ENCODE results near the gene CKMT1A. TPM values are rescaled to one million over a fixed set of nuclear protein-coding genes. Genes with fewer than 3 reads are reported as not detected.
A peak's percentile ranks its signal among the peaks of the same experiment; 100 is the strongest.
"Not testable (repeated sequence)": the region's sequence is repeated elsewhere in the genome, so short reads cannot be mapped to it uniquely, and the experiment has no call there.

The CKMT1A gene
- total RNA-seq, 1 donor from 2014 or later: 9.4 TPM

- TF ChIP-seq CTCF (IDR thresholded peaks at IDR 0.05; ENCODE audit: unreplicated experiment): no peak
- no peak overlapping the region for H3K4me3 Mint-ChIP-seq (ENCODE audit: unreplicated experiment)
- H3K36me3 Mint-ChIP-seq (ENCODE audit: low read depth, unreplicated experiment): no peaks in the 10 kb centered on the region
- H3K9me3 Mint-ChIP-seq (ENCODE audit: unreplicated experiment): no peaks in the 10 kb centered on the region
- no peaks in the 10 kb centered on the region for H3K4me1 Mint-ChIP-seq (ENCODE audit: unreplicated experiment)
- DNase-seq (ENCODE audit: low spot score): no peak
- H3K27ac Mint-ChIP-seq (ENCODE audit: unreplicated experiment): no peak overlapping the region
- H3K27me3 Mint-ChIP-seq (ENCODE audit: unreplicated experiment): peaks cover 2% of the 10 kb centered on the region
Observed at GRCh38 chr15:43735416-43735815, 41.8 kb downstream of the CKMT1A start.

GRCh38 chr15:43746245-43746902 lies 52.7 kb downstream of the CKMT1A start, which contains the start of gene PDIA3:
PDIA3 (plus strand) TSS chr15:43746438; CDS start chr15:43746540, 102 bp downstream.
- peak within 1 kb of the TSS; percentile 99 for H3K4me3 Mint-ChIP-seq (ENCODE audit: unreplicated experiment)
- H3K4me1 Mint-ChIP-seq (ENCODE audit: unreplicated experiment): peaks cover 15% of the 10 kb centered on the region
- H3K27ac Mint-ChIP-seq (ENCODE audit: unreplicated experiment): peak within 1 kb of the TSS; percentile 95
- not testable (repeated sequence) for H3K9me3 Mint-ChIP-seq (ENCODE audit: unreplicated experiment); H3K27me3 Mint-ChIP-seq (ENCODE audit: unreplicated experiment)
- H3K36me3 Mint-ChIP-seq (ENCODE audit: low read depth, unreplicated experiment): peaks cover 13% of the 10 kb centered on the region
- peak; percentile 96 for DNase-seq (ENCODE audit: low spot score)

GRCh38 chr15:43746903-43747309 lies 53.2 kb downstream of the CKMT1A start:
- peak overlapping the region; percentile 99 for H3K4me3 Mint-ChIP-seq (ENCODE audit: unreplicated experiment)
- H3K27me3 Mint-ChIP-seq (ENCODE audit: unreplicated experiment); DNase-seq (ENCODE audit: low spot score); H3K9me3 Mint-ChIP-seq (ENCODE audit: unreplicated experiment): not testable (repeated sequence)
- peak overlapping the region; percentile 95 for H3K27ac Mint-ChIP-seq (ENCODE audit: unreplicated experiment)
- peaks cover 13% of the 10 kb centered on the region for H3K36me3 Mint-ChIP-seq (ENCODE audit: low read depth, unreplicated experiment)
- H3K4me1 Mint-ChIP-seq (ENCODE audit: unreplicated experiment): peaks cover 19% of the 10 kb centered on the region

GRCh38 chr15:43748376-43748775 lies 54.7 kb downstream of the CKMT1A start:
- DNase-seq (ENCODE audit: low spot score): no peak
- H3K27ac Mint-ChIP-seq (ENCODE audit: unreplicated experiment): no peak overlapping the region
- no peaks in the 10 kb centered on the region for H3K9me3 Mint-ChIP-seq (ENCODE audit: unreplicated experiment)
- peaks cover 13% of the 10 kb centered on the region for H3K36me3 Mint-ChIP-seq (ENCODE audit: low read depth, unreplicated experiment)
- TF ChIP-seq CTCF (IDR thresholded peaks at IDR 0.05; ENCODE audit: unreplicated experiment): no peak
- peak overlapping the region; percentile 99 for H3K4me3 Mint-ChIP-seq (ENCODE audit: unreplicated experiment)
- peaks cover 23% of the 10 kb centered on the region for H3K4me1 Mint-ChIP-seq (ENCODE audit: unreplicated experiment)
- peaks cover 7% of the 10 kb centered on the region for H3K27me3 Mint-ChIP-seq (ENCODE audit: unreplicated experiment)

Other genes with a start within 250 kb of the CKMT1A start
- 97.5 TPM for gene TP53BP1, start 200.7 kb upstream of the CKMT1A start, total RNA-seq (ENCODE audit: unreplicated experiment)
- gene MAP1A, start 176.3 kb upstream of the CKMT1A start, total RNA-seq (ENCODE audit: unreplicated experiment): 1.8 TPM
- 26.9 TPM for gene PPIP5K1, start 103.7 kb upstream of the CKMT1A start, total RNA-seq (ENCODE audit: unreplicated experiment)
- 12.8 TPM for gene CKMT1B, start 99.8 kb upstream of the CKMT1A start, total RNA-seq (ENCODE audit: unreplicated experiment)
- 1.2 TPM for gene STRC, start 75.1 kb upstream of the CKMT1A start, total RNA-seq (ENCODE audit: unreplicated experiment)
- gene CATSPER2, start 45.0 kb upstream of the CKMT1A start, total RNA-seq (ENCODE audit: unreplicated experiment): 1.9 TPM
- 655 TPM for gene PDIA3, start 52.6 kb downstream of the CKMT1A start, total RNA-seq (ENCODE audit: unreplicated experiment)
- gene ELL3, start 83.1 kb downstream of the CKMT1A start, total RNA-seq (ENCODE audit: unreplicated experiment): 1.9 TPM
- gene SERF2, start 98.5 kb downstream of the CKMT1A start, total RNA-seq (ENCODE audit: unreplicated experiment): 845 TPM
- not detected for gene SERINC4, start 106.4 kb downstream of the CKMT1A start, total RNA-seq (ENCODE audit: unreplicated experiment)
- gene HYPK, start 106.7 kb downstream of the CKMT1A start, total RNA-seq (ENCODE audit: unreplicated experiment): 6.5 TPM
- 28.6 TPM for gene MFAP1, start 130.8 kb downstream of the CKMT1A start, total RNA-seq (ENCODE audit: unreplicated experiment)
- 4.8 TPM for gene WDR76, start 133.1 kb downstream of the CKMT1A start, total RNA-seq (ENCODE audit: unreplicated experiment)

Data from endothelial cell (in vitro differentiated cells).